ENCODE measurements around the gene TAOK1. TPM values are rescaled to one million over a fixed set of nuclear protein-coding genes. Genes with fewer than 3 reads are reported as not detected.

TAOK1 gene
- total RNA-seq, 1 donor = 16.4 TPM

DNA sequence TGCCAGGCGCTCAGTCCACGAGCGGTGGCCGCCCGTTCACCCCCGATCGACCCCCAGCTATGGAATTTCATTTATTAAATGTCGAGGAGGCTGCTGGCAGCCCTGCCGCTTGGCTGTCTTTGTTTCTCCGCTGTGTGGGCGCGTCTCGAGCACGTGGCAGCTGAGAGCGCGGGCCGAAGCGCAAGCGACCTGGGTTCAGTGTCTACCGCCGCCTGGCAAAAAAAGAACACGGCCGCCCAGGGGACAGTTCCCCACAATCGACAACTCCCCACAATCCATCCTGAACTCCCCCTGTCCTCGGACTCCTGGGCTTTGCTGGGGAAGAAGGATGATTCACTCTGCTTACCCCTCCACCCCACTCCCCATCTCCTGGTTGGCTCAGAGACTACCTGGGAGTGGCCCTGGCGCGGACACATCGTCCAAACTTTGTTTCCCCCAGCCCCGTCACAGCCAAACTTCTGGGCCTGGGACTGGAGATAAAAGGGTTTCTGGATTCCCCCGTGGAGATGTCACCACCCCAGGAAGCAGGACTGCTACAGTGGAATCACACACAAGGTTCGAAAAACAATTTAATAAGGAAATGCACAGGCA, 201.1 kb downstream of the TAOK1 start:
- no peak for DNase-seq (ENCODE audit: low read depth in 2 of 3, low spot score in 2 of 3)

DNA sequence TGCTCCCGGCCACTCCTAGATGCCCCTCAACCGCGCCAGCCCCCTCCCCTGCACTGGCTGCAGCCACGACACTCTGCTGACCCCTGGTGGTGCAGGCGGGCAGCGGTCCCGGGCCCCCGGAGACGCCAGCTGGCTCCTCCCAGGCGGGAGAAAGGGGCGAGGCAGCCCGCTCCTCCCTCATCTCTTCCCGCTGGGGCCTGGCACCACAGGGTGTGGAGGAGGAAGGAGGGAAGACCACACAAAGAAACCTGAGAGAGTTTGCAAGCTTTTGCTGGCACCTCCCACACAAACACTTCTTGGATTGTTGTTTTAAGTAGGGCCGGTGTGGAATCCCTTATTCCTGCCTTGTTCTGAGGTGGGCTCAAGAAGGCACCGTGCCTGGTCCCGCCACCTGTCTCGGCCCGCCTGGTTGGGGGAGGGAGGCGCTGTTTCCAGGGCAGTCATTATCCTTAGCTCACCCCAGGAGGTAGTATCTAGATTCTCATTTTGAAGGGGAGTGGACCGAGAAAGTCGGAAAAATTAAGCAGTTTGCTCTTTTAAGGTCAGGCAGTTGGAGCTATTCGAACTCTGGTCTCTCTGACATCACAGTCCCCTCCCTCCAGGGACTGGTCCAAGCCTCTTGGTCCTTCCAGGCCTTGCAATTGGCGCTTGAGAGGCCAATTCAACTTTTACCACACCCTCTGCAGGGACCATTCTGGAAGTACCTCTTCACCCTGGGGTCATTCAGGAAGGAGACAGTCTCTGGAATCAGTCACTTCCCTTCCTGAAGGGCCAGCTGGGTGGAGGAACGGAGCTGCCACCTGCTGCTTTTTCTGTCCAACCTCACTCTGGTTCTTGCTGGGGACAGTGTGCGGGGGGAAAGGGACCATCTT, 201.8 kb downstream of the TAOK1 start:
- peak in 2 of 3 donors; percentile 80 to 81 for DNase-seq (ENCODE audit: low read depth in 2 of 3, low spot score in 2 of 3)

DNA sequence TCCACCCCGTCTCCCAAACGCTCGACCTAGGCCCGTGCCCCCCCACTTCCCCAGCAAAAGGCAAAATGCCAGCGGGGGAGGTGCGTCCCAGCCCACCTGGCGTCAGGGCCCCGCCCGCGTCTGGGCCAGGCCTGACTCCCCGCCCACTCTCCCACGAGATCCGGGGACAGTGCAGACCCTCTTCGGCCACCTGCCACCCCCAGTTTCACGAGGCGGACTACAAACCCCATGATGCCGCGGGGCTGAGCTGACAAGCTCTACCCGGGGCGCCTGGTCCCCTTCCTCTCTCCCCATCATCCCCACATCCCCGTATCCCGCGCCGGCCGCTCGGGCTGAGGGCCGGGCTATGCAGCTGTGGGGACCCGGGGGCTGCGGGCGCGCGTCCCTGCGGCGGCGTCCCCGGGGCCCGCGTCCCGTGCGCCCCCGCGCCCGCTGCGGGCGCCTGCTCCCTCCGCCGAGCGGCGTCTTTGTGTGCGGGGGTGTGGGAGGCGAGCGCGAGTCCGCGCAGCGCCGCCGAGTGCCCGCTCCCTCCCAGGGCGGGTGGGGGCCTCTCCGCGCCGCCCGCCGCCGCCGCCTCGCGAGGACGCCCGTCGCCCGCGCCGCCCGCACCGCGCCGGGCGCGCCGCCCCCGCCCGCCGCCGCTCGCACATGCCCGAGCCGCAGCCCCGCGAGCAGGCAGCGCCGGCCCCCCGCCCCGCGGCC, 202.8 kb downstream of the TAOK1 start, which contains the start of gene ANKRD13B:
Gene ANKRD13B (plus strand): TSS at position 283 of the 702 bp plus-strand sequence. CDS start 490 bp downstream, outside the sequence.
- no peak for DNase-seq (ENCODE audit: low read depth in 2 of 3, low spot score in 2 of 3)

DNA sequence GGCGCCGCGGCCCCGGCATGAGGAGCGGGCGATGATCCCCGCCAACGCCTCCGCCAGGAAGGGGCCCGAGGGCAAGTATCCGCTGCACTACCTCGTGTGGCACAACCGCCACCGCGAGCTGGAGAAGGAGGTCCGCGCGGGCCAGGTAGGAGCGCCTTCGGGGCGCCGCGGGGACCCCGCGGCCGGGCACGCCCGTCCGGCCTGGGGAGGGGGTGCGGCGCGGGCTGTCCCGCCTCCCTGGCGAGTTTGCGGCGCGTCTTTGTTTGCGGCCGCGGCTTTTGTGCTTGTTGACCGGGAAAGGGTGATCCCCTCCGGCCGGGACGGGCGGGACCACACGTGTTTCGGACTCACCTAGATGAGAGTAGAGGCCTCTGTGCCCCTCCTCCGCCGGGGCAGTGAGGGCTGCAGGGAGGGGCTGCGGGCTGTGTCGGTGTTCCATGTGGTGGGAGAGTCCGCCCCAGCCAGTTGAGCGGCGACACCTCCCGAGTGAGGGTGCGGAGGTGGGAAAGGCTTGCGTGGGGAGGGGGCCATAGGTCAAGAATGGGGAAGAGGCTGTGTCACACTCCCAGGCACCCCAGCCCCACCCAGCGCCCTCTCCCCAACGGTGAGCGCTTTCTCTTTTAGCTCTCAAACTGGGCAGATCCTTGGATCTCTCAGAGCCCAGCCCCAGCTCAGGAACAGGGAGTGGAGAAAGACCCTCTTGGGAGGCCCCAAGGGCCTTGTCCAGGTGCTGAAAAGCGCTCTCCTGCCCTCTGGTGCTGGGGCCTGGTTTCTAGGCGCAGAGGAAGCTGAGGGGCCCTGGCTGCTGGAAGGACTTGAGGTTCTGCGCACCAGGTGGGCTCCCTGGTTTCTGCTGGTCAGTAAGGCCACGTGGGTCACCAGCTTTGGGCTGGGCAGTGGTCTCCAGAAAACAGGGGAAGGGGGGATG, 203.7 kb downstream of the TAOK1 start:
- peak in 1 of 3 donors; percentile 62 for DNase-seq (ENCODE audit: low read depth in 2 of 3, low spot score in 2 of 3)

DNA sequence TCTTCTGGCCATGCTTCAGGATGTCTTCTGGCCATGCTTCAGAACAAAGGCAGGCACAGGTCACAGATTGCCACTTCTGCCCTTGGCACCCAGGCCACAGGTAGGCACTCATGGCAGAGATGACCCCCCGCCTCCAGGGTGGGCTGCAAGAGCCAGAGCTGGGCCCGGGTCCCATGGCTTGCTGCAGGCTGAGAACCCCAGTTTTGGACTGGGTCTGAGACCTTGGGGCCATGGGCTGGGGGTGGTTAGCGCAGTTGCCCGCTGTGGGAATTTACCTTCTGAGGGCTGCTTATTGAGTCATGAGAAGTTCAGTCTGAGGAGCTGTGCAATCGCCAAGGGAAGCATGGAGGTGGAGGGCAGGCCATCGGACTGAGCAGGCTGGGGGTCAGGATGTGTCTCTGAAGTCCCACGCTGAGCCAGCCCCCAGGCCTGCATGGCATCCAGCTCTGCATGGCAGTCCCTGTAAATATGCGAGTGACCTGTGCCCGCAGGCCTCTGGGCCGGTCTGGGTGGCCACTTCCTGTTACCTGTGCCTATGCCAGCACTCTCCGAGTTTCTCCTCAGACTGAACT, 204.4 kb downstream of the TAOK1 start:
- no peak for DNase-seq (ENCODE audit: low read depth in 2 of 3, low spot score in 2 of 3)

GRCh38 chr17:29595107-29595942, 205.2 kb downstream of the TAOK1 start:
- no peak for DNase-seq (ENCODE audit: low read depth in 2 of 3, low spot score in 2 of 3)

GRCh38 chr17:29595943-29596774, 206.0 kb downstream of the TAOK1 start:
- no peak for DNase-seq (ENCODE audit: low read depth in 2 of 3, low spot score in 2 of 3)

DNA sequence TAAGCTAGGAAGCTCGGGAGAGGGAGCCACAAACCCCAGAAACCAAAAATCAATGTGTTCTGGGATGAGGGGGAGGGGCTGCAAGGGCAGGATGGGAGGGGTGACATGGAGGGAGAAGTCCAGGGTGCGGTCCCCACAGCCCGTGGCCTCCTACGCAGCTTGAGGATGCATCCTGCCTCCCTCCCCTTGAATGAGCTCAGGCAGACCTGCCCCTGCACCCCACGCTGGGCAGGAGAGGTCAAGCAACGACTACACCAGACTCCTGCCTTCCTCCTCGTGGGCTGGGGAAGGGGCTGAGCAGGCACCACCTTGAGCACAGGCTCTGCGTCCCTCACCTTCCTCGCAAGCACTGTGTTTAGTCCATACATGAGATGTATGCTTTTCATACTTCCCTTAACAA, 206.6 kb downstream of the TAOK1 start:
- no peak for DNase-seq (ENCODE audit: low read depth in 2 of 3, low spot score in 2 of 3)

GRCh38 chr17:29597361-29598172, 207.4 kb downstream of the TAOK1 start:
- DNase-seq (ENCODE audit: low read depth in 2 of 3, low spot score in 2 of 3) = no peak

Small RNA genes lying within 50 kb of the gene (small RNA-seq; reads per million reads assigned to genes)
- gene RNU4-34P (not detected), gene RNU6-1034P (not detected), gene RNU6-711P (not detected)

Other genes starting within 250 kb of the TAOK1 start
- 370 TPM for gene MYO18A, start 210.0 kb upstream of the TAOK1 start, total RNA-seq
- not detected for gene CRYBA1, start 143.5 kb upstream of the TAOK1 start, total RNA-seq
- gene NUFIP2, start 96.2 kb upstream of the TAOK1 start, total RNA-seq = 278 TPM
- 13.5 TPM for gene ABHD15, start 176.7 kb downstream of the TAOK1 start, total RNA-seq
- gene TP53I13, start 178.3 kb downstream of the TAOK1 start, total RNA-seq = 63.3 TPM
- 64.1 TPM for gene GIT1, start 199.3 kb downstream of the TAOK1 start, total RNA-seq
- gene ANKRD13B, start 202.8 kb downstream of the TAOK1 start, total RNA-seq = 22.9 TPM
- gene CORO6, start 232.5 kb downstream of the TAOK1 start, total RNA-seq = 4.6 TPM

Measured in hematopoietic multipotent progenitor cell (in vitro differentiated cells).